Keratinocyte (primary cell): ENCODE data around the gene RPEL1.

Source experiments
- CTCF ChIP-seq, 3 experiments: IDR thresholded peaks in 1 of 3; conservative IDR thresholded peaks in 1 of 3; optimal IDR thresholded peaks in 1 of 3; 2 replicates in 2 of 3; 3 replicates in 1 of 3; pipeline versions ENCODE3 to v1.5.1; 2011; ENCODE audit warnings: low read length in 3 of 3, mild to moderate bottlenecking in 3 of 3, moderate library complexity in 2 of 3, control low read depth in 1 of 3, inconsistent platforms in 1 of 3; ENCODE audit not compliant: insufficient read depth in 2 of 3; ENCODE audit errors: extremely low read depth in 1 of 3
- EZH2 ChIP-seq: IDR thresholded peaks from one replicate; pipeline ENCODE4 v1.6.1; 2012; ENCODE audit warnings: inconsistent platforms, mild to moderate bottlenecking, low read length, moderate library complexity

DNA sequence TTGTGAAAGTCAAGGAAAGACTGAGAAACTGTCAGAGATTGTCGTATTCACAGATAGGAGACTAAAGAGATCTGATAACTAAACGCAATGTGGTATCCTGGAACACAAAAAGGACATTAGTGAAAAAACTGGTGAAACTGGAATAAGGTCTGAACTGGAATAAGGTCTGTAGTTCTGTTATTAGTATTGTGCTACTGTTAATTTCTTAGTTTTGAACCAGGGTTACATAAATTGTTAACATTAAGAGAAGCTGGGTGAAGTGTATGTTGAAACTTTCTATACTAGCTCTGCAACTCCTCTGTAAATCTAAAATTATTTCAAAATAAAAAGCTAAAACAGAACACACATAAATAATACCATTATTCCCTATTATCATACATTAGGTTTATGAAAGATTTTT lies 49.2 kb upstream of the RPEL1 start:
- TF ChIP-seq CTCF (optimal IDR thresholded peaks at IDR 0.05 in 1 of 3, IDR thresholded peaks at IDR 0.05 in 1 of 3, conservative IDR thresholded peaks at IDR 0.05 in 1 of 3; ENCODE audit: extremely low read depth in 1 of 3, insufficient read depth in 2 of 3, low read length in 3 of 3) (no peak), EZH2 (no peak)
